HCT116 (cell line): ENCODE data around the gene TXNL4B. TPM values are rescaled to one million over a fixed set of nuclear protein-coding genes. Genes with fewer than 3 reads are reported as not detected.

Source experiments
- ATAC-seq: fragments of 200-7000 bp; cut with Tn5 transposase; 2 replicates; pipeline ENCODE4 v1.9.1; 2020; ENCODE audit warnings: mild to moderate bottlenecking, moderate library complexity
- BruUV-seq: library from RNA; stranded (reverse); fragments of 400-500 nt; replicated peaks from 2 replicates; lab custom pipeline; 2021; lab: Mats Ljungman, UMichigan
- CTCF ChIA-PET: fragments of 300-600 bp; sonication (Branson Sonifier 250); formaldehyde crosslinking; loops from one replicate; lab custom pipeline; 2021; ENCODE audit warnings: antibody characterized with exemption; lab: Charles Lee
- POLR2A ChIA-PET: fragments of 300-600, 350-600 bp; sonication (Branson Sonifier 250); formaldehyde crosslinking; loops from one replicate; lab custom pipeline; 2021; ENCODE audit warnings: antibody characterized with exemption; lab: Charles Lee
- RAD21 ChIA-PET, 2 experiments: fragments of 300-600 bp; sonication (Branson Sonifier 250); formaldehyde crosslinking; loops; one replicate each; lab custom pipeline; 2023; ENCODE audit warnings: low total read pairs in 2 of 2; ENCODE audit not compliant: uncharacterized antibody in 2 of 2, unreplicated experiment in 2 of 2, low non-redundant PET in 1 of 2; lab: Charles Lee
- DNase-seq: peaks from one replicate; pipeline ENCODE4 v3.0.0-alpha.2; 2010; ENCODE audit warnings: low read depth, low spot score
- H2AFZ ChIP-seq: fragments of 200-600 bp; shearing (Covaris generic), sonication (generic); 2 replicates; pipeline ENCODE4 v1.6.1; 2017; ENCODE audit warnings: low read depth, mixed run types, mixed read lengths, antibody characterized with exemption, low read length; ENCODE audit not compliant: poor library complexity, severe bottlenecking
- H3K27ac ChIP-seq: 2 replicates; pipeline ENCODE4 v1.5.1; 2012; ENCODE audit warnings: low read depth, low read length
- H3K27me3 ChIP-seq: fragments of 200-600 bp; sonication (generic); 2 replicates; pipeline ENCODE4 v1.6.1; 2016; ENCODE audit warnings: mixed run types, low read length, mixed read lengths; ENCODE audit not compliant: insufficient read depth
- H3K36me3 ChIP-seq, 2 experiments: fragments of 200-500 bp in 1 of 2; fragments of 200-600 bp in 1 of 2; sonication (Bioruptor generic) in 1 of 2; sonication (generic) in 1 of 2; 2 replicates each; pipeline versions ENCODE4 v1.5.1 to v1.6.1; 2014 to 2016; ENCODE audit warnings: low read length in 2 of 2, inconsistent platforms in 1 of 2, mixed read lengths in 1 of 2, mixed run types in 1 of 2; ENCODE audit not compliant: insufficient read depth in 2 of 2, control insufficient read depth in 1 of 2
- H3K4me1 ChIP-seq, 2 experiments: fragments of 200-600 bp in 1 of 2; sonication (generic) in 1 of 2; 2 replicates each; pipeline versions ENCODE4 v1.5.1 to v1.6.1; 2012 to 2017; ENCODE audit warnings: low read length in 2 of 2, inconsistent platforms in 1 of 2, mild to moderate bottlenecking in 1 of 2, mixed read lengths in 1 of 2, mixed run types in 1 of 2, moderate library complexity in 1 of 2; ENCODE audit not compliant: insufficient read depth in 2 of 2, control insufficient read depth in 1 of 2
- H3K4me2 ChIP-seq: fragments of 200-600 bp; sonication (generic); 2 replicates; pipeline ENCODE4 v1.6.1; 2017; ENCODE audit warnings: mixed run types, low read length, mixed read lengths
- H3K4me3 ChIP-seq, 2 experiments: fragments of 200-600 bp in 1 of 2; sonication (generic) in 1 of 2; replicated peaks in 1 of 2; 2 replicates each; pipeline ENCODE4 v1.5.1; 2011 to 2016; ENCODE audit warnings: low read length in 2 of 2, control low read depth in 1 of 2, low read depth in 1 of 2, mild to moderate bottlenecking in 1 of 2, mixed read lengths in 1 of 2, mixed run types in 1 of 2
- H3K79me2 ChIP-seq: fragments of 200-600 bp; sonication (generic); 2 replicates; pipeline ENCODE4 v1.6.1; 2017; ENCODE audit warnings: mild to moderate bottlenecking, mixed run types, low read length, moderate library complexity, mixed read lengths; ENCODE audit not compliant: insufficient read depth
- H3K9ac ChIP-seq: fragments of 200-600 bp; sonication (generic); 2 replicates; pipeline ENCODE4 v1.6.1; 2016; ENCODE audit warnings: low read length, mixed read lengths
- H3K9me2 ChIP-seq: fragments of 200-600 bp; sonication (generic), shearing (Covaris generic); 2 replicates; pipeline ENCODE4 v1.6.1; 2017; ENCODE audit warnings: mixed run types, mild to moderate bottlenecking, moderate library complexity; ENCODE audit not compliant: insufficient read depth
- H3K9me3 ChIP-seq, 2 experiments: fragments of 200-500 bp in 1 of 2; fragments of 200-600 bp in 1 of 2; sonication (Bioruptor generic) in 1 of 2; sonication (generic) in 1 of 2; 2 replicates each; pipeline ENCODE4 v1.6.1; 2014 to 2017; ENCODE audit warnings: low read length in 2 of 2, mixed read lengths in 2 of 2, inconsistent platforms in 1 of 2, low read depth in 1 of 2, mild to moderate bottlenecking in 1 of 2, mixed run types in 1 of 2, moderate library complexity in 1 of 2; ENCODE audit not compliant: control insufficient read depth in 1 of 2, insufficient read depth in 1 of 2
- H4K20me1 ChIP-seq: fragments of 200-600 bp; sonication (generic), shearing (Covaris generic); 2 replicates; pipeline ENCODE4 v1.6.1; 2017; ENCODE audit warnings: mixed run types, mild to moderate bottlenecking, moderate library complexity; ENCODE audit not compliant: insufficient read depth
- ATF3 ChIP-seq: IDR thresholded peaks from 2 replicates; pipeline ENCODE4 v1.6.1; 2012
- CEBPB ChIP-seq: IDR thresholded peaks from 2 replicates; pipeline ENCODE4 v1.6.1; 2012; ENCODE audit warnings: low read depth
- EGR1 ChIP-seq: IDR thresholded peaks from 2 replicates; pipeline ENCODE4 v1.6.1; 2012; ENCODE audit warnings: low read depth
- ELF1 ChIP-seq: IDR thresholded peaks from 2 replicates; pipeline ENCODE4 v1.6.1; 2012; ENCODE audit warnings: low read depth, borderline replicate concordance
- EZH2 ChIP-seq: fragments of 200-600 bp; sonication (generic); IDR thresholded peaks from 2 replicates; pipeline ENCODE4 v1.6.1; 2017; ENCODE audit warnings: antibody characterized with exemption, mixed run types
- JUND ChIP-seq: IDR thresholded peaks from 2 replicates; pipeline ENCODE4 v1.6.1; 2012
- POLR2A ChIP-seq: IDR thresholded peaks from 2 replicates; pipeline ENCODE4 v1.7.0; 2011; ENCODE audit warnings: borderline replicate concordance; ENCODE audit not compliant: insufficient read depth, insufficient read length; ENCODE audit errors: extremely low read depth
- POLR2AphosphoS5 ChIP-seq: IDR thresholded peaks from 2 replicates; pipeline ENCODE4 v1.6.1; 2011; ENCODE audit warnings: mild to moderate bottlenecking, low read depth, low read length, moderate library complexity
- SIN3A ChIP-seq: IDR thresholded peaks from 2 replicates; pipeline ENCODE4 v1.6.1; 2012; ENCODE audit warnings: low read depth
- SRF ChIP-seq: IDR thresholded peaks from 2 replicates; pipeline ENCODE4 v1.6.1; 2012; ENCODE audit warnings: low read depth
- YY1 ChIP-seq: IDR thresholded peaks from 2 replicates; pipeline ENCODE4 v1.6.1; 2011; ENCODE audit warnings: low read length, low read depth, moderate library complexity, mild to moderate bottlenecking; ENCODE audit not compliant: insufficient replicate concordance; ENCODE audit errors: extremely low read depth
- ZBTB33 ChIP-seq: IDR thresholded peaks from 2 replicates; pipeline ENCODE4 v1.6.1; 2011; ENCODE audit warnings: mild to moderate bottlenecking, low read length, moderate library complexity; ENCODE audit not compliant: insufficient replicate concordance; ENCODE audit errors: extremely low read depth
- ZNF274 ChIP-seq: fragments of 200-500 bp; sonication (Bioruptor generic); IDR thresholded peaks from 2 replicates; pipeline ENCODE4 v1.6.1; 2014; ENCODE audit warnings: mild to moderate bottlenecking, low read depth, low read length, inconsistent platforms
- intact Hi-C: fragments of 100-400 bp; cut with micrococcal nuclease; formaldehyde crosslinking; loops from 2 replicates; pipeline ENCODE4 v1.10.0; 2022
- total RNA-seq: library from RNA; stranded (reverse); gene quantifications from one replicate; pipeline ENCODE4 v1.2.1, GENCODE V29; 2021; ENCODE audit not compliant: unreplicated experiment

TXNL4B gene
- total RNA-seq, 1 experiment from 2014 or later = 15.5 TPM

DNA sequence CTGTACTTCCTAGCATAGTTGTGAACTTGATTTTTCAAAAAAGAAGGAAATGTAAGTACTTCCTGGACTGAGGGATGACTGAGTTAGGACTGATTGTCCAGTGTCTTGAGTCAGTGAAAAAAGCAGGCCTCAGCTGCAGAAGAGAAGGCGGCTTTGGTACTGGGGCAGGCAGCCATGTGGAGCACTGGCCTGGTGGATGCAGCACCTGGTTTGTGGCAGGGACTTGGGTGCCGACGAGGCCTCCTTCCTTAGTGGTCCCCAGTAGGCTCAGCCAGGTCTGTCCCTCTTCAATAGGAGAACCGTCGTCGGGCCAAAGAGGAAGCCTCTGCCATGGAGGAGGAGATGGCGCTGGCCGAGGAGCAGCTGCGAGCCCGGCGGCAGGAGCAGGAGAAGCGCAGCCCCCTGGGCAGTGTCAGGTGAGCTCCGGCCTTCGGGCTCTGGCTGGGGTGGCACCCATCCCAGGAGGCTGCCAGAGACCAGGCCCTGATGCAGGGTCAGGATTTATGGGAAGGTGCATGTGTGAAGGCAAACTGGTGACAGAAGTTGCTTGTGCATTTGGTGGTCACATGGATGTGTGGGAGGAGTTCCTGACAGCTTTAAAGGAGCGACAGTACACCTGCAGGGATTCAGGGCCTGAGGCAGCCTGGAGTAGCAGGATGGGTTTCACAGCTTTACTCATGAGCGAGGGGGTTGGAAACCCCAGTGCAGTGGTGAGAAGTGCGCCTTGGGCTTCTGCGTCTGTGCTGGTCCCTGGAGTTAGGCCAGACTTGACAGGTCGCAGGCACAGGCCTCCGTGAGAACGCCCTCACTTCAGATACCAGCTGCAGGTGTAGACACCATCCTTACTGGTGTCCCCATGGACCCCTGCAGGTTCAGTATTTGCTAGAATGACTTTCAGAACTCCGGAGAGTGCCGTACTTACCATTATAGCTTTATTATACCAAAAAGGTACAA lies 17.5 kb upstream of the TXNL4B start:
- no peaks in the 10 kb centered on the region for H3K27me3 ChIP-seq
- no TSS peak for BruUV-seq
- CTCF ChIA-PET = no interaction called here
- H3K4me3 ChIP-seq = no peak overlapping the region
- ATAC-seq (no peak), DNase-seq (no peak)
- no peaks in the 10 kb centered on the region for H4K20me1 ChIP-seq
- H3K27ac ChIP-seq = no peak overlapping the region
- H3K4me2 ChIP-seq = no peak overlapping the region
- TF ChIP-seq CEBPB (no peak), JUND (no peak), ELF1 (no peak), EGR1 (no peak), POLR2A (no peak), ATF3 (no peak), EZH2 (no peak), SRF (no peak), SIN3A (no peak), POLR2AphosphoS5 (no peak), ZBTB33 (no peak), YY1 (no peak), ZNF274 (no peak)
- peaks cover 22 to 30% of the 10 kb centered on the region in 2 experiments for H3K36me3 ChIP-seq
- no peak overlapping the region for H3K9ac ChIP-seq
- H2AFZ ChIP-seq = no peak overlapping the region
- H3K9me2 ChIP-seq = no peaks in the 10 kb centered on the region
- intact Hi-C loops = no loop called here
- H3K4me1 ChIP-seq = no peaks in the 10 kb centered on the region
- RAD21 ChIA-PET = no interaction called here
- no peaks in the 10 kb centered on the region for H3K9me3 ChIP-seq
- POLR2A ChIA-PET = no interaction called here
- H3K79me2 ChIP-seq = no peaks in the 10 kb centered on the region
